ENCODE data around the gene CCDC40. TPM values are rescaled to one million over a fixed set of nuclear protein-coding genes. Genes with fewer than 3 reads are reported as not detected.

CCDC40 gene, protein sequence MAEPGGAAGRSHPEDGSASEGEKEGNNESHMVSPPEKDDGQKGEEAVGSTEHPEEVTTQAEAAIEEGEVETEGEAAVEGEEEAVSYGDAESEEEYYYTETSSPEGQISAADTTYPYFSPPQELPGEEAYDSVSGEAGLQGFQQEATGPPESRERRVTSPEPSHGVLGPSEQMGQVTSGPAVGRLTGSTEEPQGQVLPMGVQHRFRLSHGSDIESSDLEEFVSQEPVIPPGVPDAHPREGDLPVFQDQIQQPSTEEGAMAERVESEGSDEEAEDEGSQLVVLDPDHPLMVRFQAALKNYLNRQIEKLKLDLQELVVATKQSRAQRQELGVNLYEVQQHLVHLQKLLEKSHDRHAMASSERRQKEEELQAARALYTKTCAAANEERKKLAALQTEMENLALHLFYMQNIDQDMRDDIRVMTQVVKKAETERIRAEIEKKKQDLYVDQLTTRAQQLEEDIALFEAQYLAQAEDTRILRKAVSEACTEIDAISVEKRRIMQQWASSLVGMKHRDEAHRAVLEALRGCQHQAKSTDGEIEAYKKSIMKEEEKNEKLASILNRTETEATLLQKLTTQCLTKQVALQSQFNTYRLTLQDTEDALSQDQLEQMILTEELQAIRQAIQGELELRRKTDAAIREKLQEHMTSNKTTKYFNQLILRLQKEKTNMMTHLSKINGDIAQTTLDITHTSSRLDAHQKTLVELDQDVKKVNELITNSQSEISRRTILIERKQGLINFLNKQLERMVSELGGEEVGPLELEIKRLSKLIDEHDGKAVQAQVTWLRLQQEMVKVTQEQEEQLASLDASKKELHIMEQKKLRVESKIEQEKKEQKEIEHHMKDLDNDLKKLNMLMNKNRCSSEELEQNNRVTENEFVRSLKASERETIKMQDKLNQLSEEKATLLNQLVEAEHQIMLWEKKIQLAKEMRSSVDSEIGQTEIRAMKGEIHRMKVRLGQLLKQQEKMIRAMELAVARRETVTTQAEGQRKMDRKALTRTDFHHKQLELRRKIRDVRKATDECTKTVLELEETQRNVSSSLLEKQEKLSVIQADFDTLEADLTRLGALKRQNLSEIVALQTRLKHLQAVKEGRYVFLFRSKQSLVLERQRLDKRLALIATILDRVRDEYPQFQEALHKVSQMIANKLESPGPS
- total RNA-seq, result not detected in 2 replicates

DNA sequence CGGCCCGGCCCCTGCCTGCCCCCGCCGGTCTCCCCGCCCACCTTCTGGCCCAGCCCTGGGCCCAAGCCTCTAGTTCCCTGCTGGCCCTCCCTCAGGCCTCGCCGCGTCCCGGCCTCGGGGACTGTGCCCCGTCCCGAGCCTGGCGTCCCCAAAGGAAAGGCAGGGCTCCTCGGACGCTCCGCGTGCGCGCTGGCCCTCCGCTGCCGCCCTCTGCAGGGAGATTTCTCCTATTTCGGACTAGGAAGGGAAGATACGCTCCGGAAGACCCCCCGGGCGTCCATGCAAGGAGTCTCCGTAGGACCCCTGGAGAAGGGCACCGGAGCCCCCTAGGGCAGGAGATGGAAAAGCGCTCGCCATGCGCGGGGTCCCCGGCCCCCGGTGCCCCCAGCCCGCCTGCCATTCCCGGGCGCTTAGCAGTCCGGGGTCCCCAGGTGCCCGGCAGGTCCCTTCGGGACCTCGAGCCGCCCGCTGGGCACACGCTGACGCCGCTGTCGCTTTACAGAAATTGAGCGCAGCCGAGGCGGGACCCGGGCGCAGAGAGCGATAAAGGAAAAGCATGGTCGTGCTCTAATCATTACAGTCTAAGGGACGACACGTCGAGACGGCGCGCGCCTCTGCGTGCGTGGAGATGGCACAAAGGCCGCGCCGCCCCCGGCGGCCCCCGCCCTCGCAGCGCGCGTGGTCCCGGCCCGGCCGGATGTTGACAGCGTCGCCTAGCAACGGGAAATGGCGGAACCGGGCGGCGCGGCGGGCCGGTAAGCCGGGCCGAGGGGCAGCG is at the start of gene CCDC40:
Gene CCDC40 (plus strand): TSS at position 706 of the 778 bp plus-strand sequence. CDS start 21 bp downstream, at position 727.
- intact Hi-C loops (cut with micrococcal nuclease), result loop anchor here (1.0 to 10.0 kb wide), 2 partner anchors 226 to 1901 kb away; partner anchors contain the start of gene TMC8

DNA sequence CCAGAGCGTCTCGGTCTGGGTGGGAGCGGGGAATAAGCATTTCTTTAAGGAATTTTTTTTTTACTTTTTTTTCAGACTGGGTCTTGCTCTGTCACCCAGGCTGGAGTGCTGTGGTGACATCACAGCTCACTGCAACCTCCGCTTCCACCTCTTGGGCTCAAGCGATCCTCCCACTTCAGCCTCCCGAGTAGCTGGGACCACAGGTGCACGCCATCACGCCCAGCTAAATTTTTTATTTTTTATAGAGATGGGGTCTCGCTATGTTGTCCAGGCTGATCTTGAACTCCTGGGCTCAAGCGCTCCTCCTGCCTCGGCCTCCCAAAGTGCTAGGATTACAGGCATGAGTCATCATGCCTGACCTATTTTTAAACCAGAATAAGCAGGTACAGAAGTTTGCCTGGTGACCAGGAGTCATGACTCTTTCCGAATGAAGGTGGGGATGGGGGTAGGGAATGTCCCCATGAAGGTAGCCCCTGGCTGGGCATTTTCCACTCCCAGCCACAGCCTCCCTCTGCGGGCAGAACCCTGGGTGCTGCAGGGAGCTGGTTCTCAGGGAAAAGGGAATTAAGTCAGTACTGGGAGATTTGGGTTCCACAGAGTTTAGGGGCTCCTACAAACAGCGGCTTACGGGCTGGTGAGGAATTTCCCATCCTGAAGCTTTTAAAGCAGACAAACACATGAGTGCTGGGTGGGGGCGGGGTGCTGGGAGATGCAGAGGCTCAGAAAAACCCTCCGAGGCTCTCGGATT is 49.1 kb upstream of the CCDC40 start:
- intact Hi-C loops (cut with micrococcal nuclease), result no loop called here

DNA sequence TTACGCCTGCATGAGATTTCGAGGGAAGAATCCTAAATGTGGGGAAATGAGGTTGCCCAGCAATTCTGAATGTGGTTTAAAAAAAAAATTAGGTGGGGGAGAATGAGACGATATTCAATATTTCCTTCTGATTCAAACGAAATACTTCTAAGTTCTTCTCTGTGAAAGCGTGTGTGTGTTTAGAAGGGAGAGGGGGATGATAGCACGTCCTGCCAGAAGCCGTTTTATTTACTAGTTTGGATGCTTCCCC is 48.6 kb upstream of the CCDC40 start:
- intact Hi-C loops (cut with micrococcal nuclease), result no loop called here

DNA sequence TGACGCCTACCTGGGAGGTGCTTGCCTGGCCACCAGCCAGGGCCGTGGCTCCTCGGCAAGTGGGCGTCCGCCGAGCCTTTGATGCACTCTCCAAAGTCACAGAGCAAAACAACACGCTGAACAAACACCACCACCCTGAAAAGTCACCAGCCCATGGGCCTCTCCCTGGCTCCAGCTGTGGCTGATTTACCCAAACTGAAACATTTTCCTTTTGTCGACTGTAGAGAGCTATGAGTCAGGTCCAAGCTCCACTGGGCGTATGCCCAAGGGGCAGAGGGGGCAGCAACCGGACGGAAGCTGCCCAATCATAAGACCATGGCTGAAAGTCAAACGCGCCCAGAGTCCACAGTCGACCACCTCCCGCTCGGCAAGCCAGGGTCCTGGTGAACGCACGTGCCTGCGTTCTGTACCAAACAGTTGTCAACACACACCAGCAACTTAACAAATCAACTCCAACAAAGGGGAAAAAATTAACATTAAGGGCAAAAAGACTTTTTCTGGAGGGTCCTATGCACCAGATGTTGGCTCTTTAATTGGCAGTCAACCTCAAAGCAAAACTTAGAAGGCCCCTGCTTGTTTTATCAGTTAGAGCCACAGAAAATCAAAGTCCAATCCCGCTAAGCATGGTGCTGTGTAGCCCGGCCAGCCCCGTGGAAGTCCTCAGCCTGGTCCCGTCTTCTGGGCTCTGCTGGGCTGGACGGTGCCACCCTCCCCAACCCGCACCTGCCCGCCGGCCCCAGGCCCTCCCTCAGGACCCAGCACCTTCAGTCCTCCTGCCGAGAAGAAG is 48.1 kb upstream of the CCDC40 start:
- intact Hi-C loops (cut with micrococcal nuclease), result no loop called here

DNA sequence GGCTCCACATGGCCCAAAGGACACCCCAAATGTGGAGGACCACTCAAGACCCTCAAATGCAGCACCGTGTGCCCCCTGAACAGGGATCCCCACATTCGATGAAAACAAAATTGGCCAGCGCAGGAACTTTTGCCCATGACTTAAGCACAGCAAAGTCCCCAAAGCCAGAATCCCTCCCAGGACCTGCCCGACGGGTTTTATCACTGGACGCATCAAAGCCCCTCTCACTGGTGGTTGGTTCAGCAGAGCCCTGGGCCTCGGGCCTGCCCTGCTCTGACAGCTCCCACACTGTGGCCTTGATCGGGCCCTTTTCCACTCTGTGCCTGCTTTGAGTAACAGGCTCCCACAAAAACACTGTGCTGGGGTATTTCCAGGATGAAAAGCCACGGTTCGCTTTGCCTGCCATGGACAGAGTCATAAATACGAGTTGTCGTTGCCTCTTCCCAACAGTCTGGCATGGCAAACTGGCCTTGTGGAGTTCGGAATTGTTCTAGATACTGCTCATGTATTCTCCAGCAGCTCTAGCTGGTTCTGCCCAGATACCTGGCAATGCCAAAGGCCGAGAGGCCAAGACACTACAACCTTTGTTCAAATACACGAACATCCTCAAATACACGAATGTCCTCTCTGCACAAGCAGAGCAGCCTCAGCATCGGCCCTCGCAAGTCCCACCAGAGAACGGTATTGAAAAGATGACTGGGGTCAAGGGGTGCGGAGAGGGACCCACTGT is 47.2 kb upstream of the CCDC40 start:
- intact Hi-C loops (cut with micrococcal nuclease), result no loop called here

DNA sequence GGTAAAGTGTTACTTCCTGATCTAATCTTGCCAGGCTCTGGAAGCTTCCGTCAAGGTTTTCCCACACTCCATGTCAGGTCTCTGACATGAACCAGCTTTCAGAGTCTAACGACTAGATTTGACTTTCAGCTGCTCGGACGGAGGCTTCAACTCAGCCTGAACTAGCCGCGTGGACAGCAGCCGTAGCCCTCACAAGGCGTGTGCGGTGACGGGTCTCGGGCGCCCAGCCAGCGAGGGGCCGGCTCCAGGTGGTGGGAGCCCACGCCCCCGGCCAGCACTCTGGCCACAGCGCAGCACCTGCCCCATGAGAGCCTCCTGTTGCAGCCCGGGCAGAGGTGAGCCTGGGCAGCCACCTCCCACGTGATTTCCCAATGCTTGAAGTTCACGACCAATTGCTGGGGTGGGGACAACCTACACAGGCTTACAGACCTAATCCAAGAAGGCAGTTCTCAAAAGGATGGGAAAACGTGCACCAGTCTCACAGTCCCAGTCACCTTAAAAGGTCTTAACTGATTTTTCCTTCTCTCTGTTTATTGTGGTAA is 46.3 kb upstream of the CCDC40 start:
- intact Hi-C loops (cut with micrococcal nuclease), result loop anchor here (10.0 kb wide), 2 partner anchors 65 to 265 kb away; no protein-coding TSS in a partner anchor

DNA sequence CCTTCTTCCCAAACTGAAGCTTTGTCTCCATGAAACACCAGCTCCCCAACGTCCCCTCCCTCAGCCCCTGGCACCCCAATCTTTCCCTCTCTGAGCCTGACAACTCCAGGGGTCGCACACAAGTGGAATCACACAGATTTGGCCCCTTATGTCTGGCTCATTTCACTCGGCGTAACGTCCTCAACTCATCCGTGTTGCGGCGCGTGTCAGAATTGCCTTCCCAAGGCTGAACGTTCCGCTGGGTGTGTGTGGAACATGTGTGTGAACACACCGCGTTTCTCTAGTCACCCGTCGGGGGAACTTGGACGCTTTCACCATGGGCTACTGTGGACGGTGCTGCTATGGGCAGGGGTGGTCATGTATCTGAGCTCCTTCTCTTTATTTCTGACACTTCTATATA is 45.7 kb upstream of the CCDC40 start:
- intact Hi-C loops (cut with micrococcal nuclease), result loop anchor here (10.0 kb wide), 2 partner anchors 66 to 264 kb away; no protein-coding TSS in a partner anchor

DNA sequence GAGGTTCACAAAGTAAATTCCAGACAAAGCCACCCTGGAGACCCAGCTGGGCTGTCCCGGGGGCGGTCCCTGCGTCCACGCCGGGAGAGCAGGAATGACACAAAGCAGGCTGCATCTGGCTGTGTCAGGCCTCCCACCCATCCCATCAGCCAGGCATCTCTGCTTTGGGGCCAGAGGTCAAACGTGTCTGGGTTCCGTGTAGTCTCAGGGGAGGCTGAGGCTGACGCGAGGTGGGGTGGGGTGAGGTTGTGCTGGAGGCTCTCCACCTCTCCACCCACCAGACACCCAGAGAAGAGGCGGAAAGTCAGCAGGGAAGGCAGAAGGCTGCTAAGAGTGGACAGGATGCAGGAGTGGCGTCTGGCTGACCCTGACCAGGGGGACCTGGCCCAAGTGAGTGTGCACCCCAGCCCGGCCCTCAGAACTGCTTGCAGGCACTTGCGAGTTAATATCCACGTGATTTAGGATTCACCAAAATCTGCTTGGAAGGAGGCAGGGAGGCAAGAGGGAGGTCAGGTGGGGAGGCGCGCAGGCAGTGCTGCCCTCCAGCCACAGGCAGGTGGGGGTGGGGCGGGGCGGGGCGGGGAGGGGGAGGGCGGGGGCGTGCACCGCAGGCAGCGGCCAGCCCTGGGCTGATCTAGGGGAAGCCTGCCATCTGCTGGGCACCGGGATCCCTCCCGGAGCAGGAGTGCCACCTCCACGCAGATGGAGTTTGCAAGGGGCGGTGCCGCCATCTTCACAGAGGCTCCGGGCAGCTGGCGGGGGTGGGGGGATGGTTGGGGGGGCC is 45.1 kb upstream of the CCDC40 start:
- intact Hi-C loops (cut with micrococcal nuclease), result loop anchor here (10.0 kb wide), 2 partner anchors 67 to 263 kb away; no protein-coding TSS in a partner anchor

DNA sequence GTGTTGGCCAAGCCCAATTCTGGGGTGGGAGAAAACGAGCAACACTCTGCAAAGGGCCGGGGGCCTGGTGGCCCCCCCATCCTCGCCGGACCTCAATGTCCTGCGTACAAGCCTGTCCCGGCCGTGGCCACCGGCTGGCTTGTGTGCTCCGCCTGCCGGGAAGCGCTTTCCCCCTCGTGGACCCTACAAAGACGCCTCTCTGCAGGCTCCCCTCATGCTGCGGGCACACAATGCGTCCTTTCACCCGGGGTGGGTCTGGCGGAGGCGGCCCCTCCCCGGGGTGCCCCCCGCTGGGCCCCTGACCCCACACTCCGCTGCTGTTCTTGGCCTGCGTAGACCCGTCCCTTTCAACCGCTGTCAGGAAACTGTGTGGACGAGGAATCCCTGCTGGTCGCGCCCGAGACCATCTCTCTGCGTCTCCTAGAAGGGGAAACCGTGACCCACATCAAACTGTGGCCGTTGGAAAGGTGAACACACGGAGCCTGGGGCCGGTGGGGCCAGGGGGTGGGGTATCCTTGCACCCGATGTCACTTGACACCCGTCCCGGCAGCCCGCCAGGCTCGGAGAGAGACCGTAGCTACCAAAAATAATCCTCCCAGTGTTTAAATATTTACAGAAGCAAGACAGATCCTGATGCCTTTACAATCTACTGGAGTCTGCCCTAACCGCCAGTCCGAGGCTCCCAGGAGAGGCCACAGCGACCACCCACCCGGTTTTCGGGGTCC is 44.4 kb upstream of the CCDC40 start:
- intact Hi-C loops (cut with micrococcal nuclease), result loop anchor here (1.0 to 10.0 kb wide), 3 partner anchors 67 to 263 kb away; no protein-coding TSS in a partner anchor

DNA sequence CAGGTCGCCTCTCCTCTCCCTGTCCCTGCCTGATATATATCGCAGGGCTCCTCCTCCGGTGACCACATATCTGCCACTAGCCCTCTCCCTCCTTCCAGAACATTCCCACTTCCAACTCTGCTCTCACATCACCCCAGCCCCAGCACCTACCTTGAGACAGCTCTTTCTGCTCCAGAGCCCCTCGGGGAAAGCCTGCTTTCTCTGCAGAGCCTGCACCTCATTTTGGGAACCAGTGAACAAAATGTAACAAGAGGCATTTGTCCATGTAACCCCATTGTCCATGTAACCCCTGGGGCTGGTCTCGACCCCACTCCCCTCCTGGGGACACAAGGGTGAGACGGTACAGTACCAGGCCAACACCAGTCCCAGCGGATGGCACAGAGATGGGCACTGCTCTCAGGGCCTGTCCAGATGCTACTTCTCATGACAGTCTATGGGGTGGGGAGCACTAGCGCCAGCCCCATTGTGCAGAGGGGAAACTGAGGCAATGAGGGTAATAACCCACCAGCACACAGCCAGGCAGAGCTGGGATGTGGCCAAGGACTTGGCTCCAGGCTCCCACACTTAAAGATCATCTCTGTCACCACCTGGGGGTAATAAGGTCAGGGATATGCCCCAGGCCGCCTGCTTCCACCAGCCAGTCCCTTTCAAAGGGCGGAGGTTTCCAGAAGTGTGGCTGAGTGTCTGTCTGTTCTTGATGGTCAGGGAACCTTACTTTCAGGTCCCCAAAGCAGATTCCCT is 43.6 kb upstream of the CCDC40 start:
- intact Hi-C loops (cut with micrococcal nuclease), result loop anchor here (1.0 to 10.0 kb wide), 3 partner anchors 68 to 262 kb away; no protein-coding TSS in a partner anchor

DNA sequence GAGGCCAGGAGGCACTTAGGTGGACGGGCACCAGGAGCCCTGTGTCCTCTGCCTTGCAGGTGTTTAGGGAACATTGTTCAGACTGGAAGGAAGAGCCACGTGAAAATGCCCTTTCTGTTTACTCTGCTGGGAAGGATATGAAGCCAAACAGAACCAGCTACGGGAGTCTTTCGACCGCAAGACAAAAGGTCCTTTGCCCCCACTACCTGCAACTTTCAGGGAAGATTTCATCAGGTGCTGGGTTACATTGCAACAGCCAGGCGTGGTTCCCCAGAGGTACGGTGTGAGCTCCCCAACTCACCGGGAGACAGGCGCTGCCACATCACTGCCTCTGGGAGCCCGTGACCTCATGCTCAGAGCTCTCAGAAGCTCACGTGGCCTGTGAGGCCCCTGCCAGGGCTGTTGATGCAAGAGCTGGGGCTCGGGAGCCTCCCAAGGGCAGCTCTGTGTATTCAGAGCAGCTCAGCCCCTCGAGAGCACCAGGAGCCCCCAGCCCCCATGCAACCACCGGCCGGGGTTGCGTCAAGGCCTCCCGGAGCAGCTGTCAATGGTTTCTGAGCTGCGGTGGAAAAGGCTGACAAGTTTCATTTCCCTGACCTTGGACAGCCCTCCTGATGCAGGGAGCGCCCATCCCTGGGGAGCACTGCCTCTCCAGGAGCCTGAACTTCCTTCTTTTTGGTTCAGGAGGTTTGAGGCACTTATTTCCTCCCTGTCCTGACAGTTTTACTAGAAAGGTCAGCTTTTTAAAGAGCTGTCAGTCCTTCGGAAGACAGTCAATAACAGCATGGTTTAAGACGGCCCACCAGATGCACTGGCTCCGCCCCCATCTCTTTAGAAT is 42.8 kb upstream of the CCDC40 start:
- intact Hi-C loops (cut with micrococcal nuclease), result loop anchor here (10.0 kb wide), 2 partner anchors 69 to 261 kb away; no protein-coding TSS in a partner anchor

DNA sequence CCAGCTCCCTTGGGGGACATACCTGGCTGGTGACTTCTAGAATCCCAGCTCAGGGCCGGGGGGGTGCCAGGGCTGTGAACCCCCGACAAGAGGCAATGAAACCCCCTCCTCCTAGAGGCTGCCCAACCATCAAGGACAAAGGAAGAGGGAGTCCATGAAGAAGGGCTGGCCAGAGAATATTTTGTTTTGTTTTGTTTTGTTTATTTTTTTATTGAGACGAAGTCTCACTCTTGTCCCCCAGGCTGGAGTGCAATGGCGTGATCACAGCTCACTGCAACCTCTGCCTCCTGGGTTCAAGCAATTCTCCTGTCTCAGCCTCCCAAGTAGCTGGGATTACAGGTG is 42.2 kb upstream of the CCDC40 start:
- intact Hi-C loops (cut with micrococcal nuclease), result loop anchor here (10.0 kb wide), 2 partner anchors 69 to 261 kb away; no protein-coding TSS in a partner anchor

DNA sequence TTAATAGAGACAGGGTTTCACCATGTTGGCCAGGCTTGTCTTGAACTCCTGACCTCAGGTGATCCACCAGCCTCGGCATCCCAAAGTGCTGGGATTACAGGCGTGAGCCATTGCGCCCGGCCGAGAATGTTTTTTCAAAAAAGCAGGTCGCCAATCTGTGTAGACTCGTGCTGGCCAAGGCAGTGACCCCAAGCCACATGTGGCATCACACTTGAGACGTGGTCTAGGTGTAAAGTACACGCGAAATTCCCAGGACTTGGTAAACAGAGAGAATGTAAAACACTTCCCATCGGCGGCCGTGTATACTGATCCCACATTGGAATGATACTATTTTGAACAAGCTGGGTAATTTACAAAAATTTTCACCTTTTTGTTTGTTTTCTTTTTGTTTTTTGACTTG is 41.8 kb upstream of the CCDC40 start:
- intact Hi-C loops (cut with micrococcal nuclease), result loop anchor here (5.0 to 10.0 kb wide), 3 partner anchors 70 to 260 kb away; partner anchors contain the start of gene CBX8

DNA sequence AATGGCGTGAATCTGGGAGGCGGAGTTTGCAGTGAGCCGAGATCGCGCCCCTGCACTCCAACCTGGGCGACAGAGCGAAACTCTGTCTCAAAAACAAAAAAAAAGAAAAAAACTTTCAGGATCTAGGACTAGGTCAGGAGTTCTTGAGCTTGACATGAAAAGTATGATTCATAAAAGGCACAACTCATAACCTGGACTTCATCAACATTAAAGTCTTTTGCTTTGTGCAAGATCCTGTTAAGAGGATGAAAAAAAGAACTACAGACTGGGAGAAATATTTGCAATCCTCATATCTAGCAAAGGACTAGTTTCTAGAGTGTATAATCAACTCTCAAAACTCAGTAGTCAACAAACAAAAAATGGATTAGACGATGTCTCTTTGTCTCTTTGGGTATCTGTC is 40.7 kb upstream of the CCDC40 start:
- intact Hi-C loops (cut with micrococcal nuclease), result loop anchor here (2.0 to 10.0 kb wide), 4 partner anchors 71 to 259 kb away; partner anchors contain the start of genes CBX4 and CBX8

DNA sequence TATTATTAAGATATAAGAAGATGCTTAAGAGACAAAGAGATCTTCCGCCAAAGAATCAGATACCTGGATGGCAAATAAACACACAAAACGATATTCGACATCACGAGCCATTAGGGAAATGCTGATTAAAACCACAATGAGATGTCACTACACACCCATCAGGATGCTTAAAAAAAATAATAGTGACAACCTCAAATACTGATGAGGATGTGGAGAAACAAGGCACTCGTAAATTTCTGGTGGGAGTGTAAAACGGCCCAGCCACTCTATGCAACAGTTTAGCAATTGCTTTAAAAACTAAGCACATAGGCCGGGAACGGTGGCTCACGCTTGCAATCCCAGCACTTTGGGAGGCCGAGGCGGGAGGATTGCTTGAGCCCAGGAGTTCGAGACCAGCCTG is 40.2 kb upstream of the CCDC40 start:
- intact Hi-C loops (cut with micrococcal nuclease), result loop anchor here (2.0 to 10.0 kb wide), 4 partner anchors 71 to 259 kb away; partner anchors contain the start of genes CBX4 and CBX8

Data from T-helper 2 cell treated with Interferon-gamma antibody and Interleukin-4, amounts not matched to agents 100 ng/mL and 5 ng/mL, for 36 hours (primary cell).